K562 (cell line): ENCODE measurements around the gene BANK1.

ENCODE experiments used
- CEBPZ ChIP-seq: fragments of 150-350 bp; IDR thresholded peaks from 2 replicates; pipeline ENCODE4 v1.6.1; 2014; ENCODE audit warnings: low read depth, mild to moderate bottlenecking, low read length, borderline replicate concordance
- CHD2 ChIP-seq: IDR thresholded peaks from 2 replicates; pipeline ENCODE4 v1.6.1; 2011; ENCODE audit warnings: low read depth, low read length
- RAD21 ChIP-seq, 2 experiments: fragments of 250-450 bp in 1 of 2; fragments of 450-650 bp in 1 of 2; sonication (Bioruptor Pico) in 1 of 2; formaldehyde crosslinking in 1 of 2; IDR thresholded peaks in 1 of 2; conservative IDR thresholded peaks in 1 of 2; 2 replicates each; pipeline versions ENCODE4 v1.4.0 to v1.8.0; 2020 to 2022; ENCODE audit warnings: mild to moderate bottlenecking in 2 of 2, moderate library complexity in 1 of 2
- TRIM24 ChIP-seq, 2 experiments: fragments of 450-650 bp; IDR thresholded peaks; 2 replicates each; pipeline ENCODE4 v1.6.1; 2016

- no peak for TF ChIP-seq CEBPZ
- no peak for TF ChIP-seq CHD2
- TF ChIP-seq TRIM24 (IDR thresholded peaks at IDR 0.05), result no peak
- no peak for TF ChIP-seq RAD21 (CRISPR knock-in tag; conservative IDR thresholded peaks at IDR 0.05 in 1 of 2, IDR thresholded peaks at IDR 0.05 in 1 of 2)
Measured at GRCh38 chr4:102120846-102121245, 330.3 kb downstream of the BANK1 start.
